Thoracic aorta (tissue), 2 donors: ENCODE results near the gene UGCG. TPM values are rescaled to one million over a fixed set of nuclear protein-coding genes. Genes with fewer than 3 reads are reported as not detected.

Source experiments
- ATAC-seq: fragments of 150-250 bp; one replicate; pipeline ENCODE4 v1.8.0; 2017; ENCODE audit warnings: low read depth; ENCODE audit not compliant: insufficient number of reproducible peaks, low FRiP score
- DNase-seq: peaks from one replicate; pipeline ENCODE4 v3.0.0-alpha.2; 2020; ENCODE audit warnings: low spot score
- H3K27ac ChIP-seq, 2 donors: fragments of 200-600 bp; sonication (generic); 1 replicate in 1 of 2; 2 replicates in 1 of 2; pipeline ENCODE4 v1.5.1; 2016; ENCODE audit warnings: mild to moderate bottlenecking in 2 of 2, moderate library complexity in 2 of 2
- H3K27me3 ChIP-seq: fragments of 200-600 bp; sonication (generic); replicated peaks from 2 replicates; pipeline ENCODE4 v1.6.0; 2016; ENCODE audit warnings: mild to moderate bottlenecking; ENCODE audit not compliant: insufficient read depth
- H3K36me3 ChIP-seq: fragments of 200-600 bp; sonication (generic); one replicate; pipeline ENCODE4 v1.5.1; 2016
- H3K4me1 ChIP-seq, 2 donors: fragments of 200-600 bp; sonication (generic); 1 replicate in 1 of 2; 2 replicates in 1 of 2; pipeline versions ENCODE4 v1.5.1 to v1.6.0; 2016; ENCODE audit warnings: low read depth in 2 of 2, mild to moderate bottlenecking in 1 of 2; ENCODE audit not compliant: control insufficient read depth in 1 of 2
- H3K4me3 ChIP-seq: fragments of 200-600 bp; sonication (generic); 2 replicates; pipeline ENCODE4 v1.5.1; 2016; ENCODE audit warnings: mild to moderate bottlenecking
- H3K9me3 ChIP-seq: fragments of 200-600 bp; sonication (generic); 2 replicates; pipeline ENCODE4 v1.5.1; 2016
- total RNA-seq, 2 donors: library from RNA; depleted of rRNA; stranded (reverse); fragments of >200 nt; gene quantifications; one replicate each; pipeline versions ENCODE4 v1.1.0 to v1.2.3, GENCODE V29; 2016
- TF ChIP-seq, protein P1 (sequence below): fragments of 200-600 bp; sonication (generic); IDR thresholded peaks from one replicate; pipeline ENCODE4 v1.5.1; 2019; ENCODE audit warnings: antibody characterized with exemption

UGCG gene
- total RNA-seq, 2 donors from 2014 or later: 17.9 to 87.8 TPM

DNA sequence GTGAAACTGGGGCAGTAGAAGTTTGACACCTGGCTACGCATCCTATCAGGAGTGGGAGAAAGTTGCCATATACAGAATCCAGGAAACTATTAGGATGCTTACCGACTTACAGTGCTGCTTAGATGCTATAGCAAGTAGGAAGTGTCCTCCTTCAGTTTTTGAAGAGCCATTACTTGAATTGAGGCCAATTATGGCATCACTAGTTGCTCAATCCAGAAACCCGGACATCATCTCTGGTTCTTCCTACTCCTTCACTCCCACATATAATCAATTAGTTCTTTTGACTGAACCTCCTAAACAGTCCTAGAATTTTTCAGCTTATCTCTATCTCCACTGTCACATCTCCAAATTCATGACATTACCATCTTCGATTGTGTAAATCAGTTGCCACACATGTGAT is 41.8 kb upstream of the UGCG start:
- DNase-seq (no peak), ATAC-seq (no peak)
- TF ChIP-seq, protein P1, sequence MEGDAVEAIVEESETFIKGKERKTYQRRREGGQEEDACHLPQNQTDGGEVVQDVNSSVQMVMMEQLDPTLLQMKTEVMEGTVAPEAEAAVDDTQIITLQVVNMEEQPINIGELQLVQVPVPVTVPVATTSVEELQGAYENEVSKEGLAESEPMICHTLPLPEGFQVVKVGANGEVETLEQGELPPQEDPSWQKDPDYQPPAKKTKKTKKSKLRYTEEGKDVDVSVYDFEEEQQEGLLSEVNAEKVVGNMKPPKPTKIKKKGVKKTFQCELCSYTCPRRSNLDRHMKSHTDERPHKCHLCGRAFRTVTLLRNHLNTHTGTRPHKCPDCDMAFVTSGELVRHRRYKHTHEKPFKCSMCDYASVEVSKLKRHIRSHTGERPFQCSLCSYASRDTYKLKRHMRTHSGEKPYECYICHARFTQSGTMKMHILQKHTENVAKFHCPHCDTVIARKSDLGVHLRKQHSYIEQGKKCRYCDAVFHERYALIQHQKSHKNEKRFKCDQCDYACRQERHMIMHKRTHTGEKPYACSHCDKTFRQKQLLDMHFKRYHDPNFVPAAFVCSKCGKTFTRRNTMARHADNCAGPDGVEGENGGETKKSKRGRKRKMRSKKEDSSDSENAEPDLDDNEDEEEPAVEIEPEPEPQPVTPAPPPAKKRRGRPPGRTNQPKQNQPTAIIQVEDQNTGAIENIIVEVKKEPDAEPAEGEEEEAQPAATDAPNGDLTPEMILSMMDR: no peak
- H3K4me1 ChIP-seq: no peaks in the 10 kb centered on the region
- no peaks in the 10 kb centered on the region for H3K36me3 ChIP-seq
- H3K27ac ChIP-seq: no peak overlapping the region
- no peaks in the 10 kb centered on the region for H3K9me3 ChIP-seq
- no peaks in the 10 kb centered on the region for H3K27me3 ChIP-seq
- no peak overlapping the region for H3K4me3 ChIP-seq

DNA sequence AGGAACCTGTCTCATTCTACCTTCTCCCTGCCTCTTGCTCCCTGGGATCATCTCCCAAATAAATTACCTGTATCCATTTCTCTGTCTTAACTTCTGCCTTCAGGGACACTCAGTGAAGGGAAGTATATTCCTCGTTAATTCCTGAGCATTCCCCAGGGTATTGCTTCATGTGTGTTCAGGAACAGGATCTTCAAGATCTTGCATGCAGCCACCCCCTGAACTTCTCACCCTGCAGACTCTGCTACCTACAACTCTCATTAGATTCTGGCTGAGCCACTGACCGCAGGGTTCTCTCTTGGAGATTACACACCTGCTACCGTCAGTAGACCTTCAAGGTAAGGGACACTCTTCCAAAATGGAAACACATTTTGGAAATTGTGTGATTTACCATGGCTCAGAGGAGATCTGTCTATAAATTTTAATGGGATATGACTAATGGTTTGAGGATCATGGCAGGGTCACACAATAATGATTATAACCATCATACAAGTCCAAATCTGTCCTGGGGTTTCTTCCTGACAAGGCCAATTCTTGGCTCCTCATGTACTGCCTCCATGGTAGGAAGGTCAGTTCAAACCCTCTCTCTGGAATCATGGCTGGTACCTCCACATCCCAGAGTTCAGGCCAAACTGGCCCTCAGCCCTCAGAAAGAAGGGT is 38.9 kb upstream of the UGCG start:
- ATAC-seq (no peak), DNase-seq (no peak)
- TF ChIP-seq, protein P1: no peak
- no peaks in the 10 kb centered on the region for H3K36me3 ChIP-seq
- H3K27me3 ChIP-seq: no peaks in the 10 kb centered on the region
- no peaks in the 10 kb centered on the region for H3K4me1 ChIP-seq
- no peak overlapping the region for H3K4me3 ChIP-seq
- no peak overlapping the region for H3K27ac ChIP-seq
- no peaks in the 10 kb centered on the region for H3K9me3 ChIP-seq

DNA sequence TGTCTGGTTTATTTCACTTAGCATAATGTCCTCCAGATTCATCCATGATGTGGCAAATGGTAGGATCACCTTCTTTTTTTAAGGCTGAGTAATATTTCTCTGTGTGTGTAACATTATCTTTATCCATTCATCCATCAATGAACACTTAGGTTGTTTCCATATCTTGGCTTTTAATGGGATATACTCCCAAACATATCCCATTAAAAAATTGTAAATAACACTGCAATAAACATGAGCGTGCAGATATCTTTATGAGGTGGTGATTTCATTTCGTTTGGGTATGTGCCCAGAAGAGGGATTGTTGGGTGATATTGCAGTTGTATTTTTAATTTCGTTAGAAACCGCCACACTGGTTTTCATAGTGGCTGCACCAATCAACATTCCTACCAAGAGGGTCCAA is 36.2 kb upstream of the UGCG start:
- Histone ChIP-seq H3K27me3 (no peaks in the 10 kb centered on the region), H3K4me3 (no peak overlapping the region), H3K36me3 (no peaks in the 10 kb centered on the region), H3K9me3 (no peaks in the 10 kb centered on the region), H3K27ac (no peak overlapping the region), H3K4me1 (no peaks in the 10 kb centered on the region)
- TF ChIP-seq, protein P1: no peak
- no peak for DNase-seq
- ATAC-seq: no peak

DNA sequence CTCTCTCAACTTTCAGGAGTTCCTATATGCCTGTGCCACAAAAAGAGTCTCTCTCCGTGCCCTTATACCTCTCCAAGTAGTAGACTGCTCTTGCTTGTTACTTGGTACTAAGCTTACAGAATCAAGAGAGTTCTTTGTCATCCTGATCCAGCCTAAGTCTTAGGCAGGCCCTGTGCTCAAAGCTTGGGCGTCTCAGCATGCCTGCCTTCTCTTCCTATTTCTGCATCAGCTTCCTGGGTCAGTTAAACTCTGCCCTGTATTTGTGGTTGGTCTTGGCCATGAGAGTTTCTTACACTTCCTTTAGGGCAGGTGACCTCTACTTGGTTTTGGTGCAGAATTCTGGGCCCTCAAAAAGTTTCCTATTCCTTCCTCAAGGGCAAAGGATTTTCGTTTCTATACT is 33.0 kb upstream of the UGCG start:
- Histone ChIP-seq H3K4me3 (no peak overlapping the region), H3K9me3 (no peaks in the 10 kb centered on the region), H3K27me3 (no peaks in the 10 kb centered on the region), H3K27ac (no peak overlapping the region), H3K4me1 (no peaks in the 10 kb centered on the region), H3K36me3 (no peaks in the 10 kb centered on the region)
- TF ChIP-seq, protein P1: no peak
- ATAC-seq (no peak), DNase-seq (no peak)

DNA sequence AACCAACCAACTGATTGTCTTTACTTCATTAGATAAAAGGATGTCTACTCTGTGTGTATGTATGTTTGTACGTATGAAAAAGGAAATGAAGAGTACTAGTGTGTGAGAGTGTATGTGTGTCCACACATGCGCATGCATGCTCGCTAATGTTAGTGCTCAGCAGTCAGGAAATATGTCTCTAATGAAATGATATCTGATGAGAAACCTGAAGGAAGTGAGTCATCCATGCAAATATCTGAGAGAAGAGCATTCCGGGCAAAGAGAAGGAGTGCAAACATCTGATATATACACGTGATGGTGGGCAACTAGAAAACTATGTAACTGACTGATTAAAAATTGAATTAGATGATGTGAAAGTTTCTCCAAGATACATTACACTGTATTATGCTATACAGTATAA is 29.6 kb upstream of the UGCG start:
- no peak for DNase-seq
- TF ChIP-seq, protein P1: no peak
- Histone ChIP-seq H3K4me1 (no peaks in the 10 kb centered on the region), H3K36me3 (no peaks in the 10 kb centered on the region), H3K9me3 (no peaks in the 10 kb centered on the region), H3K4me3 (no peak overlapping the region), H3K27me3 (no peaks in the 10 kb centered on the region), H3K27ac (no peak overlapping the region)
- no peak for ATAC-seq
